Kidney epithelial cell (primary cell): ENCODE results near the gene VPS33B. TPM values are rescaled to one million over a fixed set of nuclear protein-coding genes. Genes with fewer than 3 reads are reported as not detected.
A peak's percentile ranks its signal among the peaks of the same experiment; 100 is the strongest.

ENCODE experiments used
- DNase-seq: peaks from one replicate; pipeline ENCODE4 v3.0.0-alpha.2; 2010; ENCODE audit warnings: low read depth
- H3K27me3 ChIP-seq: 2 replicates; pipeline ENCODE4 v1.6.0; 2011; ENCODE audit warnings: low read length; ENCODE audit not compliant: control insufficient read depth, insufficient read depth
- H3K36me3 ChIP-seq: 2 replicates; pipeline ENCODE4 v1.5.1; 2011; ENCODE audit warnings: low read length; ENCODE audit not compliant: control insufficient read depth, insufficient read depth
- H3K4me3 ChIP-seq: 2 replicates; pipeline ENCODE4 v1.5.1; 2011; ENCODE audit warnings: low read depth, mild to moderate bottlenecking, control low read depth, low read length
- CTCF ChIP-seq: IDR thresholded peaks from 2 replicates; pipeline ENCODE4 v1.5.1; 2011; ENCODE audit warnings: mild to moderate bottlenecking, moderate library complexity, low read length, control low read depth, inconsistent platforms; ENCODE audit not compliant: insufficient read depth, poor library complexity, severe bottlenecking
- total RNA-seq: library from RNA; depleted of rRNA; stranded (reverse); fragments of >200 nt; gene quantifications from 2 replicates; pipeline ENCODE4 v1.2.3, GENCODE V29; 2015

VPS33B gene
- 15.5 and 19.7 TPM in 2 replicates for total RNA-seq

DNA sequence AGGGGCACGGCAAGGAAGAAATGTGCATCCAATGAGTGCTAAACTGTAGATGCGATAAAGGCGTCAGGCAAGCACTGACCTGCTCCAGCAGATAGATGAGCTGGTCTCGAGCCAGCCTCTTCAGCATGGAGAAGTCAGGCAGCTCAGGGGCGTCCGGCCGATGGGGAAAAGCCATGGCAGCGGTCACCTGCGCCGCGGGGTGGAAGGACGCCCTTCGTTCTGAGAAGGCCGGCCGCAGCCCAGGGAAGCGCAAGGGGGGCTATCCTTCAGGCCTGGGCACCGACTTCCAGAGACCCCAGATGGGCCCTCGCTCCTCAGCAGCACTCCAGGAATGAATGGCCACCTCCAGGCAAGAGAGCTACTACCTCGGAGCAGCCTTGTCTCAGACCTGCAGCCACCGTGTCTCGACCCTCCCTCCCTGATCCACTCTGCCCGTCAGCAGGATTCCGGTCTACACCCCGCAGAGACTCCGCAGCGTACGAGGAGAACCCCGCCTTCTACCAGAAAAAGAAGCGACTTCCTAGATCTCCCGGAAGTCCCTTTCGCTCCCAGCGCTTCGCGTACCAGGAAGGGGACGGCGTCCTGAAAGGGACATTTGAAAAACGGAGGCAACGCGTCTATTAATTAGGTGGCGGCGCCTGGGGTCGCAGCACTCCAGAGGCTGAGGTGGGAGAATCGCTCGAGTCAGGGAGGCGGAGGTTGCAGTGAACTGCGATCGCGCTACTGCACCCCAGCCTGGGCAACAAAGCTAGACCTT lies at the start of gene VPS33B:
Gene VPS33B, minus strand, starts transcription at position 520 of the 757 bp plus-strand sequence. Its CDS starts 345 bp downstream, at position 175.
- H3K36me3 ChIP-seq = no peaks in the 10 kb centered on the region
- TF ChIP-seq CTCF = no peak
- DNase-seq = peak; percentile 50
- H3K4me3 ChIP-seq = peak within 1 kb of the TSS; percentile 64
- H3K27me3 ChIP-seq = no peaks in the 10 kb centered on the region

- Histone ChIP-seq H3K36me3 (no peaks in the 10 kb centered on the region), H3K27me3 (no peaks in the 10 kb centered on the region), H3K4me3 (no peak overlapping the region)
- no peak for TF ChIP-seq CTCF
- no peak for DNase-seq
These were observed 49.8 kb upstream of the VPS33B start for GRCh38 chr15:91072161-91072560.

GRCh38 chr15:91070872-91071271 lies 48.5 kb upstream of the VPS33B start:
- no peak for DNase-seq
- TF ChIP-seq CTCF = no peak
- Histone ChIP-seq H3K4me3 (no peak overlapping the region), H3K27me3 (no peaks in the 10 kb centered on the region), H3K36me3 (no peaks in the 10 kb centered on the region)

GRCh38 chr15:91068966-91069365 lies 46.6 kb upstream of the VPS33B start:
- H3K36me3 ChIP-seq = no peaks in the 10 kb centered on the region
- no peak for TF ChIP-seq CTCF
- H3K4me3 ChIP-seq = no peak overlapping the region
- no peak for DNase-seq
- no peaks in the 10 kb centered on the region for H3K27me3 ChIP-seq

DNA sequence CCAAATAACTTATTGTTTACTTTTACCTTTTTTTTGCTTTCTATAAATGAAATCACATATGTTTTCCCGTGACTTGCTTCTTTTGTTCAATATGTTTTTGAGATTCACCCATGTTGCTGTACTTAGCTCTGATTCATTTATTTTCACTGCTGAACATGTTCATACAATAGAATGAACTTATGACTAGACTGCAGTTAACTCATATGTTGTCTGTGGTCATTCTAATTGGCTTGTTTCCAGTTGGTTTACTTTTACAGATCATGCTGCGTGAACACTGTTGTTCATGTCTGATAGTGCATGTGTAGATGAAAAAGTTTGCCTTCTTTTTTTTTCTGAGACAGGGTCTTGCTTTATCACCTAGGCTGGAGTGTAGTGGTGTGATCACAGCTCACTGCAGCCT lies 46.0 kb upstream of the VPS33B start:
- no peak for DNase-seq
- no peaks in the 10 kb centered on the region for H3K27me3 ChIP-seq
- no peak for TF ChIP-seq CTCF
- H3K4me3 ChIP-seq = no peak overlapping the region
- no peaks in the 10 kb centered on the region for H3K36me3 ChIP-seq

GRCh38 chr15:91067036-91067435 lies 44.6 kb upstream of the VPS33B start:
- DNase-seq = no peak
- no peaks in the 10 kb centered on the region for H3K27me3 ChIP-seq
- TF ChIP-seq CTCF = no peak
- no peak overlapping the region for H3K4me3 ChIP-seq
- no peaks in the 10 kb centered on the region for H3K36me3 ChIP-seq
